SK-N-SH treated with all-trans-retinoic acid at 6 μM for 48 hours (cell line): Measurements from ENCODE around the gene DENND5A.

ENCODE experiments used
- ARNTL ChIP-seq: fragments of 450-650 bp; formaldehyde crosslinking; IDR thresholded peaks from 2 replicates; pipeline ENCODE4 v1.5.0; 2020; ENCODE audit warnings: low read depth, mild to moderate bottlenecking, moderate library complexity, borderline replicate concordance
- CREB5 ChIP-seq: fragments of 250-450 bp; sonication (Bioruptor Pico); IDR thresholded peaks from 2 replicates; pipeline ENCODE4 v1.5.1; 2020; ENCODE audit warnings: low read depth, mild to moderate bottlenecking, moderate library complexity
- CSDC2 ChIP-seq: fragments of 250-450 bp; sonication (Bioruptor Pico); IDR thresholded peaks from 2 replicates; pipeline ENCODE4 v1.5.0; 2020; ENCODE audit warnings: mild to moderate bottlenecking, moderate library complexity
- OSR1 ChIP-seq: fragments of 250-450 bp; sonication (Bioruptor Pico); IDR thresholded peaks from 2 replicates; pipeline ENCODE4 v1.8.0; 2022; ENCODE audit warnings: moderate library complexity, mild to moderate bottlenecking, inconsistent platforms
- PPARA ChIP-seq: fragments of 250-450 bp; sonication (Bioruptor Pico); IDR thresholded peaks from 2 replicates; pipeline ENCODE4 v1.5.0; 2020; ENCODE audit warnings: mild to moderate bottlenecking, borderline replicate concordance
- TCF4 ChIP-seq: fragments of 250-450 bp; sonication (Bioruptor Pico); IDR thresholded peaks from 2 replicates; pipeline ENCODE4 v1.8.0; 2021; ENCODE audit warnings: mild to moderate bottlenecking, moderate library complexity, borderline replicate concordance
- ZNF8 ChIP-seq: fragments of 450-650 bp; formaldehyde crosslinking; IDR thresholded peaks from 2 replicates; pipeline ENCODE4 v1.5.0; 2020; ENCODE audit warnings: mild to moderate bottlenecking, moderate library complexity
- TF ChIP-seq, protein P1 (sequence below): fragments of 250-450 bp; sonication (Bioruptor Pico); IDR thresholded peaks from 2 replicates; pipeline ENCODE4 v1.8.0; 2020; ENCODE audit warnings: mild to moderate bottlenecking, moderate library complexity, borderline replicate concordance

DNA sequence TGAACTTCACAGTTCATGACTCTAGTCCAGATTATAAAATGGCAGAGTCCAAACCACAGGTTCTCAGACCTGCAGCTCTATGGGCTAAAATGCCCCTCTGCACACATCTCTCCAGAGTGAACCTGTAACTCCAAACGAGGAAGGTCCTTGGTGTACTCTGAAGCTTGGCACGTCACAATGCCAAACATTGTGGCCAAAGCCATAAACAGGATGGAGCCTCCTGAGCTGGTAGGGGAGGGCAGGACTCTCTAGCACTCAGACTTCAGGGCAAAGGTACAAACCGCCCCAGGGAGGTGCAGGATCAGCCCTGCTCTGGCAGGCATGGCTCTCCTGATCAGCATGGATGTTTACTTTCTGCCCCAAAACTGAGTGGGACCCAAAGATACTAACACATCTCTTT is 176.1 kb downstream of the DENND5A start:
- TF ChIP-seq PPARA (CRISPR knock-in tag), result no peak
- TF ChIP-seq CSDC2 (CRISPR knock-in tag), result no peak
- no peak for TF ChIP-seq TCF4 (CRISPR knock-in tag)
- TF ChIP-seq OSR1 (CRISPR knock-in tag), result no peak
- no peak for TF ChIP-seq ZNF8 (CRISPR knock-in tag)
- TF ChIP-seq, protein P1, sequence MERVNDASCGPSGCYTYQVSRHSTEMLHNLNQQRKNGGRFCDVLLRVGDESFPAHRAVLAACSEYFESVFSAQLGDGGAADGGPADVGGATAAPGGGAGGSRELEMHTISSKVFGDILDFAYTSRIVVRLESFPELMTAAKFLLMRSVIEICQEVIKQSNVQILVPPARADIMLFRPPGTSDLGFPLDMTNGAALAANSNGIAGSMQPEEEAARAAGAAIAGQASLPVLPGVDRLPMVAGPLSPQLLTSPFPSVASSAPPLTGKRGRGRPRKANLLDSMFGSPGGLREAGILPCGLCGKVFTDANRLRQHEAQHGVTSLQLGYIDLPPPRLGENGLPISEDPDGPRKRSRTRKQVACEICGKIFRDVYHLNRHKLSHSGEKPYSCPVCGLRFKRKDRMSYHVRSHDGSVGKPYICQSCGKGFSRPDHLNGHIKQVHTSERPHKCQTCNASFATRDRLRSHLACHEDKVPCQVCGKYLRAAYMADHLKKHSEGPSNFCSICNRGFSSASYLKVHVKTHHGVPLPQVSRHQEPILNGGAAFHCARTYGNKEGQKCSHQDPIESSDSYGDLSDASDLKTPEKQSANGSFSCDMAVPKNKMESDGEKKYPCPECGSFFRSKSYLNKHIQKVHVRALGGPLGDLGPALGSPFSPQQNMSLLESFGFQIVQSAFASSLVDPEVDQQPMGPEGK (CRISPR knock-in tag), result no peak
- TF ChIP-seq CREB5 (CRISPR knock-in tag), result no peak
- TF ChIP-seq ARNTL (CRISPR knock-in tag), result no peak
